DLD1 (cell line): ENCODE data around the gene KLHL25.

Experiments
- in situ Hi-C: cut with HindIII; loops from 2 replicates; pipeline ENCODE4 v1.10.0; 2017; ENCODE audit warnings: low sequenced_read_pairs

KLHL25 gene

DNA sequence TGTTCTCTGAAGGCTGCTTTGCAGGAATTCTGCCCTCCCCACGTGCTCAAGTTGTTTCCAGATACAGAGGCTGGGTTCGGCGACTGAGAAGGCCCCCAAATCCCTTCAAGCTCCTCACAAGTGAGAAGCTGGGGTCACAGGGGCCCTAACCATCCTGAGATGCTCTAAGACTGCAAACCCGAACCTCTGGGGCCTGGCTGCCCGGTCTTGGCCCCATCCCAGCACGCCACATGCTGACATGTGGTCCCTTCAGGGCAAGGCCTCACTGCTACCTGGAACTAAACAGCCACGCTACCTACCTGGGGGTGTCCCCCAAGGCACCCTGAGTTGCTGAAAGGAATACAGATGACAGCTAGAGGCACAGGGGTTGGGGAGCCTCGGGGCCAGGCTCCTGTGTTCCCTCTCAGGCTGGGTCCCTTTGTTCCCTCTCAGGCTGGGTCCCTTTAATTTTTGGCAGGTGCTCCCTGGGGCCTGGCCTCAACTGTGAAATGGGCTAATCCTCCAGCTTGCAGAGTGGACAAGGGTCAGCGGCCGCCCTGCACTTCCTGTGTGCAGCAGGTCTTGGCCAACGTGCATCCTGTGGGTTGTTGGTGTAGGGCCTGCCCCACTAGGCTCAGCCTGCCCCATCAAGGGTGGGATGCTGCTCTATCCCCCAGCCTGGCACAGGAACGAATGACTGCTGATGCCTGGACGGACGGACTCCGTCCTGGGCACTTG is 32.5 kb downstream of the KLHL25 start:
- in situ Hi-C loops: no loop called here

DNA sequence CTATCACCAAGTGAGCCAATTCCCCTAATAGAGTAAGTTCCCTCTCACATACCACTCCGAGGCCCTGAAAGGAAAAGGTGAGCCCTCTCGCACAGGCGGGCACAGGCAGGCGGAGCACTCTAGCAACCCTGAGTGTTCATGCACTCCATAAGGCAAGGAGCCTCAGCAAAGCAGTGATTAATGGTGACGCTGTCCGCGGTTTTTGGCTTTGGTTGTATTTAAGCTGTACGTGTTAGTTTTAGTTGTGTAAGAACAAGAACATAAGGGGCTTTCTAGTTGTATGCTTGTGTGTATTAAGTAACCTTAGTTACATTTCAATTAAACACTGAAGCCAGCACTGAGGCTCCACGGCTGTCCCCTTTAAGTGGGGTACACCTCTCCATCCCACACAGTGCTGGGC is 33.1 kb downstream of the KLHL25 start:
- in situ Hi-C loops: no loop called here

DNA sequence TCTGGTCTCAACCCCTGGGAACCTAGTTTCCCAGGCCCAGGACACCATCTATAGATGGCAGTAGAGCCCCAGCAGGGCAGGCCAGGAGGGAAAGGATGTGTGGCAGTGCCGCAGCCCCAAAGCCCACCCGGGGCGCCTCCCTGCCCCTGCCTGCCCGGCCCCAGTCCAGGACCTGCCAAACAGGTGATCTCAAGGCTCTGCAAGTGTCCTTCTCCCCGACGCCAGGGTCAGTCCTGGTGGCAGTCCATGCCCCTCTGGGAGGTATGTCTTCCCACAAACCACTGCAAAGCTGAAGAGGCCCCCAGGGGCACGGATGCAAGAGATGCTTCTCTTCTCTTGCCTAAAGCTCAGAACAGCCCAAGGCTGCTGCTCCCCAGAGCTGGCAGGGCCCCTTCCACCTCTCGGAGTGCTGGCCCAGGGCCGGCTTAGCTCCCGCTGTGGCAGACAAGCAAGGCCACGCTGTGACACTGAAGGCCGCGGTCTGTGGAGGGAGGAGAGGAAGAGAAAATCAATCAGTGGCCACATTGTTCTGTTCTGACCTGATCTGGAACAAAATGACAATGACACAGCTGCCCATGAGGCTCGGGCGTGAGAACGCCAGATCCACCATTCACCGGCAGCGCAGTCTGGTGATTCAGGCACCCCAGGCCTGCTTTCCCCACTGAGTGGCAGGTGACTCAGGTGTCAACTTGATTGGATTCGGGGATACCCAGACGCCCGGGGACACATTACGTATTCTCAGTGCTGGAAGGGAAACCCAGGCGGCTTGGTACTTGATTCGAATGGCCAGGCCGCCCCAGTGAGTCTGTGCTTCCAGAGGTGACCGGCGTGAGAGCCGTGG is 34.0 kb downstream of the KLHL25 start:
- in situ Hi-C loops: no loop called here

DNA sequence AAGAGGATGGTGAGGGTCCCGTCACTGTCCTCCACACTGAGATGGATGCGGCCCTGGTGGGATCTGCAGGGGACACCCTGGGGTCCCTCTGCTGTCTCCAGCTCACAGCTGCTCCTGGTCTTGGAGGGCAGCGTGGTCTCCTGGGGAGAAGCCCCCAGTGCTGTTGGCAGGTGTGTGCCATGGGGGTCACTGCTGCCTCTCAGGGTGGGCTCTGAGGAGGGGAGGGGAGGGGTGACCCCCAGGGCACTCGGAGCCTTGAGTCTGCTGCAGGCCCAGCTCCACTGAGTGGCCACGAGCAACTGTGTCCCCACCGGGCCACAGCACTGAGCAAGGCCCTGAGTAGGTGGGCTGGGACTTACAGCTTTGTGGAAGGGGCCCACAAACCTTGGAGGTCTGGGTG is 34.7 kb downstream of the KLHL25 start:
- in situ Hi-C loops: no loop called here

DNA sequence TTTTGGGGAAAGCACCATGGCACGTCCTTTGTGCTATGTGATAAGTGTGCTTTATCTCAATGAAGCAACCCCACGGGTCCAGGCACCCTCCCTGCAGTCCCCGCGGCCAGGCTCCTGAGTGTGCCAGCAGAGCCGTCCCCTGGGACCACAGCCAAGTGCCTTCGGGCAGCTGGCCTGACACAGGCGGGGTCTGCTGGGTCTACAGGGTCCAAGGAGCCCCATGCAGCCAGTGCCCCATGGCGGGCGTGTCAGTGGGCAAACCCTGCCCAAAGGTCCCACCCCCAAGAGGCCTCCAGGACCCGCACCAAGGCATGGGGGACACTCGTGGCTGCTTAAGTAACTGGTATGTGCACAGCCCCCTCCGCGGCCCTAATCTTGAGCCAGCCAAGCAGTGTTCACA is 35.3 kb downstream of the KLHL25 start:
- in situ Hi-C loops: no loop called here

DNA sequence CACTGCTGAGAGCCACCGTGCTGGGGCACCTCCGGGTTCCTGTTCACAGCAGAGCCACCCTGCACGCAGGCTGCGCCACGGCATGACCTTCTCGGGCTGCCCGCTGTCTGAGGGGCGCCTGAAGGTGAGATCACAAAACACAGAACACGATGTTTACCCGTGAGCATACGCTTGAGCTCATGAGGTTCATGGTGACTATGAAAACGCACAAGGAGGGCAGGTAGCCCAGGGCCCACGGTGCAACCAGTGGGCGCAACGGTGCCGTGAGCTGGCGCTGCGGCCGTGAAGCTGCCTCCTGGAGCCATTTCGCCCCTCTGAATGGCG is 36.1 kb downstream of the KLHL25 start:
- in situ Hi-C loops: no loop called here

DNA sequence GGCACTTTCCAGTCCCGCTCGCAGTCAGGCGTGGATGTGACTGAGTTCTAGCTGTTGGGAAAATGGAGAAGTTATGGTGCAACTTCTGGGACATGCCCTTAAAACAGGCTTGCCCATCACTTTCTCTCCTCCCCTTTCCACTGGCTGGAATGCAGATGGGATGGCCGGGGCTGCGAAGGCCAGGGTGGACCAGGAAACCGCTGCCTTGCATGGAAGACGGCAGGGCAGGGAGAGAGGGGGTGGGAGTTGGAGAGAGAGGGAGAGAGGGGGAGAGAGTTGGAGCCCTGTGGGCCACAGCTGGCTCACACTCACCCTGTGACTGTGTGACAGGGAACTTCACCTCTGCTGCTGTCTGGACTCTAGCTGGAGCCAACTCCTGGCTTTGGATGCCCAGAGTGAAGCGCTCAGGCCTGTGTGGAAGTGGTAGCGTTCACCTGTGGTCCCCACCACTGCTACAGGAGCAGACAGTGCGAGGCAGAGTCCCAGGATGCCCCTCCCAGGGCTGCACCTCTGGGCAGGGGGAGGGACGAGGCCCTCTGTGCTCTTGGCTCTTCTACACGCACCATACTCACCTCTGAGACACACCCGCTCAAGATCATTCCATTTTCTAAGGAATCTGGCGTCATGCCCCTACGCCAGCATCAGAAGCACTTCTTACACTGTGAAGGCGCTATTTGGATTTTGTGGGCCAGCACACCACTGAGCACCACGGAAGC is 36.6 kb downstream of the KLHL25 start:
- in situ Hi-C loops: no loop called here

DNA sequence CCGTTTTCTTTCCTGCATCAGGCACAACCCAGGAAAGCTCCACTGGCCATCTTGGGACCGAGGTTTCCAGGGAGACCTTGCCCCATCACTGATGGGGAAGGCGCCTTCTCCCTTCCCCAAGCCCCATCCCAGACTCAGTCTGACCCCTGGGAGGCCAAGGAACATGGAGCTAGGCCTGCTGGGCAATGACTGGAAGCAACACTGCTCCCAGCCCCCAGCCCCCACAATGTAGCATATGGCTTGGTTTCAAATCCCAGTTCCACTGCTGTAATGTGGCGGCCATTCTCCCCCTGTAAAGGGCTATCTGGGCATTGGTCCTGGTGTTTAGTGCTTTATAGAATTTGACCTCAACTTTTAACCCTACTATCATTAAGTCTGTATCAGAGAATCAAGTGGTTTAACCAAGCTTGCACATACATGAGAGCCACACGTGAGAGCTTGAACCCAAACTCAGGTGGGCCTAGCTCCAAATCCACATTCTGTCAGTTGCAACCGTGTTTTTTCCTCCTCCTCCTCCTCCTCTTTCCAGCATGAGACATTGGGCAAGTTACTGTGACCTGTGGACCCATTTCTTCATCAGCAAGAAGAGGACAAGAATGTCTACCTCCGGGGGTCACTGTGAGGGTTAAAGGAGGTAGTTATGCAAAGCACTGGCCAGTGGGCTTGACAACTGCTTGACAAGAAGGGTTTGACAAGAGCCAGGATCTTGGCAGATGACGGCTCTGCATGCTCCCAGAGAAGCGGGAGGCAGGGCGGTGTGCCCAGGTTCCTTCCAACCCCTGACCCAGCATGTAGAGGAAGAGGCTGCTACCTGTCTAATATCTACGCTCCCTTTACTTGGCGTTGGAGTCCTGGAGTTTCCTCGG is 37.4 kb downstream of the KLHL25 start:
- in situ Hi-C loops: no loop called here

DNA sequence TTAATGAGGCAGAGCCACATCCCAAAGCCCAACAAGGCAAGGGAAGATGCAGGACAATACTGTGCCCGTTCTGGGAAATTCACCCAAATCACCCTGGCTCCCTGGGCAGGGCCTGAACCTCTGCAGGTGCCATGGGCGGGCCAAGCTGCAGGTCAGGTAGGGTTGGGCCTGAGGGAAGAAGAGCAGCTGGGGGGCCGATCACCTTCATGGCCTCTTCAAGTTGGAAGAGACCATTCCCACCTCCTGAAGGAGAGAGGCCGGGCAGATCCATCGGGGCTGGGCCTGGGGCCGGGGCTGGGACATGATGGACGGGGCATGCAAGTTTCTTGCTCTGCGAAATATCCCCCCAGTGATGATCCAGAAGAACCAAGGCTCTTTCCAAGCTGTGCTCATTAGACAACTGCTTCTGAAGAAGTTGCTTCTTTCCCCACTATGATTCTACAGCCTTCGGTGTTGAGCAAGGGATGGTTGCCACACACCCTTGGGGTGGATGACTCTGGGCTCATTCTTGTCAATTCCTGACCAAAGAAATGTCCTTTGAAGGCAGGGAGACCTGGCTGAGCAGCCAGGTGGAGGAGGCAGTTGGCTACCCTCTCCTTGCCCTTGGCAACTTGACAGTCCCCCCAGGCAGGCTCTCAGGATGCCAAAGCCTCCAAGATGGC is 38.2 kb downstream of the KLHL25 start:
- in situ Hi-C loops: no loop called here

DNA sequence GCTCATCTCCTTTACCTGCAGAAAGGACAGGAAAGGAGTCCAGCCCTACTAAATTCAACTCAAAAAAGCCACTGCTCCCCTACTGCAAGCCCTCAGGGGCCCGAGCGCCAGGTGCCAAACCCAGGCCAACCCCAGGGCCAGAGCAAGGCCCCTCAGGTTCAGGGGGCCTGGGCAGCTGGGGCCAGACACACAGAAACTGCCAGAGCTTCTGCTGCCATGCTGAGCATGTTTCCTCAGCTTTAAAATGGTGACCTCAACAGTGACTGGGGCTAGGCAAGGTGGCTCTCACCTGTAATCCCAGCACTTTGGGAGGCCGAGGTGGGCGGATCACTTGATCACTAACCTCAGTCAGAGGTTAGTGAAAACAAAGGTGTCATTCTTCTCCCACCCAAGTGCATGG is 38.8 kb downstream of the KLHL25 start:
- in situ Hi-C loops: no loop called here

DNA sequence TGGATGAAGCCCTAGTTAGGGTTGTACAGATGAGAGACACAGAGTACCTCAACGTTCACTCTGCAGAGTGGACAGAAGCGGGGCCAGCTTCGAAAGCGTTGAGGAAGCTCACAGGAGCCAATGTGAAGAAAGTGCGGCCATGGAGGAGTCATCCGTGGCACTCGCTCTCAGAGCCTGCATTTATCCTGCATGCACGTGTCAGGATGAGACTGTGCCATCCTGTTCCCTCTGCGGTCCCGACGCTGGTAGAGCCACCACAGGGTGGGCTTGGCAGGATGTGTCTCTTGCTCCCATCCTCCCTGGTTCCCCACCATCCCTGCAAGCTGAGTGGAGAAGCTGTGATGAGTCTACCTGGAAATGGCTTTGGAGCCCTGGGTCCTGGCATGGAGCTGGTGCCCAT is 39.3 kb downstream of the KLHL25 start:
- in situ Hi-C loops: no loop called here

DNA sequence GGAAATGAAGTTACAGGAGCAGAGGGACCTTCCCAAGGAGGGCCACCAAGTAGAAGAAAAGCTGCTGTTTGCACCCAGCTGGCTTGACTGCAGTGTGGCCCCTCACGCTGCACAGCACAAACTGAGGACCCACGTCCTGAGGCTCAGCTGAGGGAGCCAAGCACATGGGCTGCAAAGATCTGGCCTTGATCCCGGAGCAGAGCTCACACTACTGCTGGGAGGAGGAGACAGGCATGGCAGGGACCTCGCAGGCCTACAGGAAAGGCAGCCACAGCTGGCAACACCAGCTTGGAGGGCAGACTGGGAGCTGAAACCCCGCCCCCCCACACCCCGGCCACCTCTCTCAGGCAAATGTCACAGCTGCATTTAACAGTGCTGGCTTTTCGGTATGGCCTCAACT is 39.7 kb downstream of the KLHL25 start:
- in situ Hi-C loops: no loop called here

DNA sequence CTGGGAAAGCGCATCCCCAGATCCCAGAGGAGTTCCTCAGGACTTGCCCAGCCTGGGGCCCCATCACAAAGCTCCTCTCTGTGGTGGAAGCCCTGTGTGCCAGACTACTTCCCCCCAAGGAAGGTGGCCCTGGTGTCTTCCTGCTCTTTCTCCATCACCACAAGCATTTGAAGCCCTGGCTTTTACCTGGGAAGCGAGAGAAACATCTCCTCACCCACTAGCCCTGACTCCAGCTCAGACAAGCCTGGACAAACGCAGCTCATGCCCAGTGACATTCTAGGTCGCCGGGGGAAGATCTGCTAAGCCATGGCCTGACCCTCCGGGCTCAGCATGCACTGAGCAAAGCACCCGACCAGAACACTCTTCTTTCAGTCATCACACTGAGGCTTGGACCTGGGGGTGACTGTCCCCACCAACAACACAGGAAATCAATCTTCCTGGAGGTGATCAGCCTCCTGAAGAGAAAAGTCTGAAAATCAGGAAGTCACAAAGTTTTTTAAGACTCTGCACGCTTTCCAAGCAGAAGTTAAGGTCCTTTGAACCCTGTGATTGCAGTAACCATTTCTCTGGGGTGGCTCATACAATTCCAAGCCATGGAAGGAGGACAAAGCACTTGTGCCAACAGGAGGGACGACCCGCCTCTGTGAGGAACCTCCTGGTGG is 40.8 kb downstream of the KLHL25 start:
- in situ Hi-C loops: no loop called here

DNA sequence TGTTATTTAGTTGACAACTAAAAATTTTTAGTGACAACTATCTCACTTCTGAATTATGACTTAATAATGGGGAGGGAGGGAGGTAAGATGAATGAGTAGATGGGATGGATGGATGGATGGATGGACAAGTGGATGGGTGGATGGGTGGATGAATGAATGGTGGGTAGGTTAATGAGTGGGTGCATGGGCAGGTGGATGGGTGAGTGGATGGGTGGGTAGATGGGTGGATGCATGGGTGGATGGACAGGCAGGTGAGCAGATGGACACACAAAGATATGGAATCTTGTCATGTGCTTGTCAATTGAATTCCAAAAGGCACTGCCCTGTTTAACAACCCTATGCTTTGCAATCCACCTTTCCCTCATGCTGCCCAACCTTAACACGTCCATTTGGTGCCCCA is 41.5 kb downstream of the KLHL25 start:
- in situ Hi-C loops: no loop called here

DNA sequence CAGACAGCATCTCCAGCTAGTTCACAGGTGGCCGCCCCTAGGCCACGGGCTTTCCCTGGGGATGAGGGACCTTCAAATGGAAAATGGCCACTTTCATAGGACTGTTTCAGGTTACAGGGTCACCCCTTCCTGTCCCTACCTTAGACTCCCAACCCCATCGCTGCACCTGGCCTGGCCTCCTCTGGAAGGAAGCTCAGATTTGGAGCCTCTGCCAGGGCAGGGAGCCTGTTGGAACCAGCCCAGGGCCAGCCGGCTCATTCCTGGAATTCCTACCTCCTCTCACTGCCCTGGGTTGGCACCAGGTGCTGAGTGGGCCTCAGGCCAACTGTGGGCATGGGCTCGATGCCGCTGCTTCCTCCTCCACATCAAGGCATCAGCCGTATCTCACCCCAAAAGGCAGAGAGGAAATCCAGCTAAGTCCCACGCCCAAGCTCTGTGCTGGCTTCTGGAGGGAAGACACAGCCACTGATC is 42.2 kb downstream of the KLHL25 start:
- in situ Hi-C loops: no loop called here

DNA sequence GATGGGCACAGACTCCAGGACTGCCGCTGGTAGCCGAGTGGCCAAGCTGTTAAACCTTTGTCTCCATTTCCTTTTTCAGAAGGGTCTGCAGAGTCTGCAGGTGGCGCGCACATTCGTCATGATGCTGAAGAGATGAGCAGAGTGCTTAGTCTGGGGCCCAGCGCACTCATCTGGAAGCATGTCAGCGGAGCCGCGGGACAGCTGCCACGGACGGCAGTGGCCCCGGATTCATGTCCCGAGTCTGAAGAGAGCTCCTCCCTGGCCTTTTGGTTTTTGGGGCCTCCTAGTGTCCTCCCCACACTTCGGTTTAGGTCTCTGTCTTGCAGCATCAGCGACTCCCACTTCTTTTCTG is 42.6 kb downstream of the KLHL25 start:
- in situ Hi-C loops: no loop called here

DNA sequence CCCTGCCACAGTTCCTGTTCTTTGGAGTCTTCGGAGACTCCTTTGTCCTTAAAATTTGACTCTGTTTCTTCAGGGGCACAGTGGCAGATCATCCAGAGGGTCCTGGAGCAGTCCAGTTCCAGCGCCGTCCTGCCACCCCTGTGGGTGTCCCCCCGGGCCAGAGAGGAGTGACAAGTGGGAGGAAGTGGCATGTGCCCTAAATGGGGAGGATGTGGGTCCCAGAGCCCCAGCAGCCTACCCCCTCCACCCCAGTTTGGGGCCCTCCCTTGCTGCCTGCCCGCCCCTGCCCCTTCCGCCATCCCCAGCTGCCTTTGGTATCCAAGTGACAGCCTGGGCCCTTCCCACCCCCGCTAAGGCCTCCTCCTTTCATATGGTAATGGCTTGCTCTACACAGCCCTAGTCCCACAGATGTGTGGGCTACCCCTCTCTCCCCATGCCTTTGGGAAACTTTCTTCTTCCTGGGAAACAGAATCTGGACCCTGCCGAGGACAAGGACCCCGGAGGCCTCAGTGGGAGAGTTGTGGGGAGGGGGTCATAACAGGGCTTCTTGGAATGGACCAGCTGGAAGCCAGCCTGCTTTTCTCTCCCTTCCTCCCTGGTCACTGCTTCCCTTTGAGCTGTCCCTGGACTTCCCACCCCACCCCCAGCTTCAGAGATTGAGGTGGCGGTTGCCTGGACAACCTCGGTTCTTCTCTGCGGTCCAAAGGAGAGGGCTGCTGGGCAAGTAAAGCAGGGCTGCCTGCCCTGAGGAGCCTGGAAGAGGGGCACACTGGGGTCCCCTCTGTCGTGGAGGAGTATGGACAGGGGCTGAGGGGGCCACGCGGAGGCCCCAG is 43.2 kb downstream of the KLHL25 start:
- in situ Hi-C loops: no loop called here

DNA sequence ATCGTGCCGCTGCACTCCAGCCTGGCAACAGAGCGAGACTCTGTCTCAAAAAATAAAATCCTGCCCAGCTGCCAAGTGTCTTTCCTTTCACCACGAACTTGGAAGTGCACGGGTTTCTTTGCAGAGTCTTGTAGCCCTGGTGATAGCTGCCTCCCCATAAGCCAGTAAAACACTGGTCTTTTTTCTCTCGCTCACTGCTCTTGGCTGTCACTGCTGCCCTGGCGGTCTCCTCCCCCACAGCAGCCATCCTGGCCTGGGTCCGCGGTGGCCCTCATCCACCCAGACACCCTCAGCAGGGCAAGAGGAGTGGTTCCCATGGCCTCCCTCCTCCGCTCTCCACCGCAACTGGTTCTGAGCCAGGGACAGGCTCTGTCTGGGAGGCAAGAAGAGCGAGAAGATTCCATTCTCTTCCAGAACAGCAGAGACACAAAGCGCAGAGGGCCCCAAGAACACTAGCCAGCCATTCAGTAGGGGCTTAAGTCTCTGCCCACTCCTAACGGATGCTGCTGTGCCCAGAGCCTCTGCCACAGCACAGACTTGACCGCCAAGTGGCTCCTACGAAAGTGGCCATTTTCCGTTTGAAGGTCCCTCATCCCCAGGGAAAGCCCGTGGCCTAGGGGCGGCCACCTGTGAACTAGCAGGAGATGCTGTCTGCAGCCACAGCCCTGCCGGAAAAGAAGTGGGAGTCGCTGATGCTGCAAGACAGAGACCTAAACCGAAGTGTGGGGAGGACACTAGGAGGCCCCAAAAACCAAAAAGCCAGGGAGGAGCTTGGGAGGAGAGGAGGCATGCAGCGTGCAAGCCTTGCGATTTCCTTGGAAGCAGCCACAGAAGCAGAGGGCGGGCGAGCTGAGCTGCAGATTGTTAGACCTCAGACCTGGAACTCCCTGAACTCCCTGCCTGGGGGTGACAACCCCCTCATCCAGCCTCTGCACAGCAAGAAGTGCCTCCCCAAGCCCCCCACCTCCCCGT is 44.1 kb downstream of the KLHL25 start:
- in situ Hi-C loops: no loop called here
